Eye (tissue), 1 donor: ENCODE results near the gene RAI14.

Source experiments
- DNase-seq: peaks from one replicate; pipeline ENCODE4 v3.0.0-alpha.2; 2015

RAI14 gene

GRCh38 chr5:34775886-34776285 lies 119.8 kb downstream of the RAI14 start:
- no peak for DNase-seq

GRCh38 chr5:34778091-34778850 lies 122.1 kb downstream of the RAI14 start:
- no peak for DNase-seq

GRCh38 chr5:34783892-34784291 lies 127.8 kb downstream of the RAI14 start:
- peak; percentile 9 for DNase-seq

GRCh38 chr5:34787035-34787434 lies 130.9 kb downstream of the RAI14 start:
- DNase-seq = peak; percentile 4

DNA sequence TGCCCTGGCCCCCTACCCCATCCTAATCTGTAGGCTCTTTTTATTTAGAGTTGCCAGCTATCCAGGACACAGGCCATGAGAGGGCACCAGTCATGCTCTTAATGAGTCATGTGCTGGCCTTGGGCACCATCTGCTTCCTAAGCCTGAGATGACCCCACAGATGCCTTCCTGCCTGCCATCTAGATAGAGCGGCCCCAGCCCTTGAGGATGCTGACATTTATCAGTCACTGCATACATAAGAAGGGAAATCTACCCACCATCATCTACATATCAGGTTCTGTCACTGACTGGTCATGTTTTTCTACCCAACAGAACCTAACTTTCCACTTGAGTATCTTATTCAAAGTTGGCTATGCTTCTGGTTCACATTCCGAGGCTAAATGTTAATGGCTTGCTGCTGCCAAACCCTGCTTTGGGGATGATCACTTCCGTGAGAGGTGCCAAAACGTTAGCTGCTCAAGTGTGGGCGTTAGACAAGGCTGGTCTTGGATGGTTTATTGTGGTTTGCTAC lies 132.9 kb downstream of the RAI14 start:
- peak; percentile 17 for DNase-seq

DNA sequence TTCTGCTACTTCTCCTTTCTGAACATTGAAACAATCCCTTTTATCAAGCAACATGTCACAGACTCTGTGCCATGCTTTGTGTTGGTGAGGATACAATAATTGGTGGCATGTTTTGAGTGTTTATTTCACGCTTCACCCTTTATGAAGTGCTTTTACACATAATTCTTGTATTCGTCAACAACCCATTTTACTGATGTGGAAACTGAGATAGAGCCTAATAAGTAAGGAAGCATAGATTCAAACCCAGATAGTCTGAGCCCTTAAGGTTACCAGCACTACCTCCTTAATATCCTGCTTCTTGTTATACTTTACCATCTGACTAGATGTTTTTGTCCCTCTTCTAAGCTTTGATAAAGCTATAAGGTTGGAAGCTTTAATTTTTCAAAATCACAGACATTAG lies 133.5 kb downstream of the RAI14 start:
- DNase-seq = peak; percentile 7

- DNase-seq = peak; percentile 2
Measured at GRCh38 chr5:34790069-34790468, 133.9 kb downstream of the RAI14 start.

GRCh38 chr5:34791761-34792244 lies 135.7 kb downstream of the RAI14 start:
- no peak for DNase-seq

- no peak for DNase-seq
Measured at GRCh38 chr5:34802834-34803563, 146.9 kb downstream of the RAI14 start.

GRCh38 chr5:34803974-34804732 lies 148.0 kb downstream of the RAI14 start:
- DNase-seq = peak; percentile 38

GRCh38 chr5:34804913-34805312 lies 148.8 kb downstream of the RAI14 start:
- peak; percentile 24 for DNase-seq

GRCh38 chr5:34806532-34806931 lies 150.4 kb downstream of the RAI14 start:
- no peak for DNase-seq

GRCh38 chr5:34811706-34812105 lies 155.6 kb downstream of the RAI14 start:
- no peak for DNase-seq

DNA sequence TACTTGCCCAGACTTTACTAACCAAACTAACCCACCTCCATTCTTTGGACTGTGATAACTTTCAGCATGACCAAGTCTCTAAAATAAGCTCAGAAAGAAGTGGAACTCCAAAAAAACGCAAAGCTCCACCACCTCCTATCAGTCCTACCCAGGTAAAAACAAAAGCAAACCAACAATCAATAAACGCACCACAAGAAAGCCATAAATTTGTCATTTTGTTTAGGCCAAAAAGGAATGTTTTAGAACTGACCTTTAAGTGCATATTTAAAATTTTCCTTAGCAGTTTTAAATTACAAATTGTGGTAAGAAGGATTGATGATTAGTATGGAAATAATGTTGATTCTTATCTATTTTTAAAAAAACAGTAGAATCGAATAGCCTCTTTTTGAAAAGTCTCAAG lies 157.4 kb downstream of the RAI14 start:
- no peak for DNase-seq

DNA sequence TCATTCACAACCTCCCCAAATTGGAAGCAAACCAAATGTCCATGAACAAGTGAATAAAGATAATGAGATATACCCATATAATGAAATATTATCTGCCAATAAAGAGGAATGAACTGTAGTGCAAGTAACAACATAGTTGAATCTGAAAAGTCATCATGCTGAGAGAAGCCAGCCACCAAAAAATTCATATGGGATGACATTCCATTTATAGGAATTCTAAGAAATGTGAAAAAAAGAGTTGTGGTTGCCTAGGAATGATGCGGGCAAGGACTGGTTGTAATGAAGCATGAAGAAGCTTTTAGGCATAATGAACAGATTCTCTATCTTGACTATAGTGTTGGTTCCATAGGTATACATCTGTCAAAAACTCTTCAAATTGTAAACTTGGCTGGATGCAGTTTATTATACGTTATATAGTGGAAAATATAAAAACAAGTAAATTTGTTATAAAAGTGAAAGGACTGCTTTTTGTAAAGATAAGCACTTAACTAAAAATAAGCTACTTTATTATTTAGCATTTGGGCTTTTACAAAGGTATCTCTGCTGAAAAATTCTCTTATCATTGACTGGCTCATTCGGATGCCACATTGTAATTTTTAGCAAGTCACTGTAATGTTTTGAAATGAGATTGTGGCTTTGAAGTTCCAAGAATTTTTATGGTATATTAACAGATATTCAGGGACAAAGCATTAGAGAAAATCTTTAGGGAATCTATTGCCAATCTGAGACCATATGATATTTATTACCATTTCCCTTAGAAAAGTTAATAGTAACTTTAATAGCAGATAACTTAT lies 161.6 kb downstream of the RAI14 start:
- DNase-seq = no peak

- no peak for DNase-seq
Measured at GRCh38 chr5:34818717-34819116, 162.6 kb downstream of the RAI14 start.

GRCh38 chr5:34820593-34820992 lies 164.5 kb downstream of the RAI14 start:
- DNase-seq = no peak

GRCh38 chr5:34822956-34823715 lies 167.0 kb downstream of the RAI14 start:
- no peak for DNase-seq

- no peak for DNase-seq
Measured at GRCh38 chr5:34826347-34826746, 170.2 kb downstream of the RAI14 start.

- DNase-seq = no peak
Measured at GRCh38 chr5:34827588-34828506, 171.7 kb downstream of the RAI14 start.
